ENCODE measurements around the gene SPATA32.
"Not testable (repeated sequence)": the region's sequence is repeated elsewhere in the genome, so short reads cannot be mapped to it uniquely, and the experiment has no call there.

SPATA32 gene

GRCh38 chr17:45261577-45262515 lies at the start of gene SPATA32:
Gene SPATA32 (minus strand): TSS chr17:45262094. CDS start chr17:45262016, 78 bp downstream.
- no peak for DNase-seq (ENCODE audit: low spot score)

GRCh38 chr17:45311401-45311759 lies 49.5 kb upstream of the SPATA32 start:
- DNase-seq (ENCODE audit: low spot score): no peak

- no peak for DNase-seq (ENCODE audit: low spot score)
These were observed 48.8 kb upstream of the SPATA32 start for GRCh38 chr17:45310380-45311324.

GRCh38 chr17:45309400-45309799 lies 47.5 kb upstream of the SPATA32 start:
- DNase-seq (ENCODE audit: low spot score): no peak

- no peak for DNase-seq (ENCODE audit: low spot score)
These were observed 46.9 kb upstream of the SPATA32 start for GRCh38 chr17:45308840-45309239.

GRCh38 chr17:45308016-45308365 lies 46.1 kb upstream of the SPATA32 start:
- DNase-seq (ENCODE audit: low spot score): no peak

- DNase-seq (ENCODE audit: low spot score): no peak
These were observed 45.6 kb upstream of the SPATA32 start for GRCh38 chr17:45307290-45308015.

GRCh38 chr17:45306623-45307022 lies 44.7 kb upstream of the SPATA32 start:
- DNase-seq (ENCODE audit: low spot score): no peak

GRCh38 chr17:45306094-45306493 lies 44.2 kb upstream of the SPATA32 start:
- no peak for DNase-seq (ENCODE audit: low spot score)

GRCh38 chr17:45305530-45306087 lies 43.7 kb upstream of the SPATA32 start:
- DNase-seq (ENCODE audit: low spot score): no peak

GRCh38 chr17:45302649-45303173 lies 40.8 kb upstream of the SPATA32 start:
- no peak for DNase-seq (ENCODE audit: low spot score)

GRCh38 chr17:45302220-45302619 lies 40.3 kb upstream of the SPATA32 start:
- DNase-seq (ENCODE audit: low spot score): not testable (repeated sequence)

GRCh38 chr17:45301674-45302073 lies 39.8 kb upstream of the SPATA32 start:
- no peak for DNase-seq (ENCODE audit: low spot score)

GRCh38 chr17:45300060-45300751 lies 38.3 kb upstream of the SPATA32 start:
- no peak for DNase-seq (ENCODE audit: low spot score)

GRCh38 chr17:45299361-45299760 lies 37.5 kb upstream of the SPATA32 start:
- no peak for DNase-seq (ENCODE audit: low spot score)

GRCh38 chr17:45298546-45299285 lies 36.8 kb upstream of the SPATA32 start:
- no peak for DNase-seq (ENCODE audit: low spot score)

GRCh38 chr17:45296833-45297124 lies 34.9 kb upstream of the SPATA32 start:
- DNase-seq (ENCODE audit: low spot score): no peak

- DNase-seq (ENCODE audit: low spot score): no peak
These were observed 34.3 kb upstream of the SPATA32 start for GRCh38 chr17:45296003-45296832.

GRCh38 chr17:45294506-45294905 lies 32.6 kb upstream of the SPATA32 start:
- no peak for DNase-seq (ENCODE audit: low spot score)

Measured in HuH-7.5 (cell line).